Lower leg skin (tissue), 4 donors: Measurements from ENCODE around the gene ZNF350. TPM values are rescaled to one million over a fixed set of nuclear protein-coding genes. Genes with fewer than 3 reads are reported as not detected.

Experiments
- DNase-seq, 2 donors: peaks; one replicate each; pipeline ENCODE4 v3.0.0-alpha.2; 2019; ENCODE audit warnings: low spot score in 2 of 2
- H3K4me3 ChIP-seq: fragments of 200-600 bp; sonication (generic); 2 replicates; pipeline ENCODE4 v1.5.1; 2017; ENCODE audit warnings: mild to moderate bottlenecking, low read depth; ENCODE audit not compliant: poor library complexity, severe bottlenecking
- POLR2A ChIP-seq, 2 donors: fragments of 450-650 bp; IDR thresholded peaks; one replicate each; pipeline ENCODE4 v1.6.1; 2016 to 2017; ENCODE audit warnings: antibody characterized with exemption in 2 of 2, mild to moderate bottlenecking in 1 of 2, moderate library complexity in 1 of 2
- WGBS, 2 donors: methylation state at CpG; one replicate each; pipeline ENCODE4 v1.1.5; 2018; 5-methylcytosine and 5-hydroxymethylcytosine counted together
- intact Hi-C: fragments of 100-400 bp; cut with DNase I; formaldehyde crosslinking; loops from one replicate; pipeline ENCODE4 v1.15.0; 2023; ENCODE audit warnings: low total_unique reads
- total RNA-seq, 4 donors: library from RNA; depleted of rRNA; stranded (reverse); fragments of >200 nt; gene quantifications; one replicate each; pipeline ENCODE4 v1.1.0, GENCODE V29; 2016
- TF ChIP-seq, protein P1 (sequence below), 3 donors: fragments of 450-650 bp; IDR thresholded peaks; one replicate each; pipeline ENCODE4 v1.5.1; 2016; ENCODE audit warnings: antibody characterized with exemption in 3 of 3, mild to moderate bottlenecking in 3 of 3, moderate library complexity in 2 of 3

The ZNF350 gene
- total RNA-seq, 4 donors from 2014 or later = 7.3 to 21.9 (median 12.1) TPM

DNA sequence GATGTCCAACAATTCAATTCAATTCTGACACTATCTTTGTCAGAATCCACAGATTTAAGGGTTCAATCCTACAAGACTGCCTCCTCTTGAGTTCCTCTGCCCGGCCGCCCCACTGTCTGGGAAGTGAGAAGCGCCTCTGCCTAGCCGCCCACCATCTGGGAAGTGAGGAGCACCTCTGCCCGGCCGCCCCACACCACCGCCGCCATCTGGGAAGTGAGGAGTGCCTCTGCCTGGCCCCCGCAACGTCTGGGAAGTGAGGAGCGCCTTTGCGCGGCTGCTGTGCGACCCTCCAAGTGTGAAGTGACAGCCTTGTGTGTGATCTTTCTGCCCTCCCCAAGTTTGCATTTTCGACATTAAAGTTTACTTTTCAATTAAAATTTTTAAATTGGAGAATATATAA is 35.6 kb upstream of the ZNF350 start:
- H3K4me3 ChIP-seq = no peak overlapping the region
- TF ChIP-seq, protein P1, sequence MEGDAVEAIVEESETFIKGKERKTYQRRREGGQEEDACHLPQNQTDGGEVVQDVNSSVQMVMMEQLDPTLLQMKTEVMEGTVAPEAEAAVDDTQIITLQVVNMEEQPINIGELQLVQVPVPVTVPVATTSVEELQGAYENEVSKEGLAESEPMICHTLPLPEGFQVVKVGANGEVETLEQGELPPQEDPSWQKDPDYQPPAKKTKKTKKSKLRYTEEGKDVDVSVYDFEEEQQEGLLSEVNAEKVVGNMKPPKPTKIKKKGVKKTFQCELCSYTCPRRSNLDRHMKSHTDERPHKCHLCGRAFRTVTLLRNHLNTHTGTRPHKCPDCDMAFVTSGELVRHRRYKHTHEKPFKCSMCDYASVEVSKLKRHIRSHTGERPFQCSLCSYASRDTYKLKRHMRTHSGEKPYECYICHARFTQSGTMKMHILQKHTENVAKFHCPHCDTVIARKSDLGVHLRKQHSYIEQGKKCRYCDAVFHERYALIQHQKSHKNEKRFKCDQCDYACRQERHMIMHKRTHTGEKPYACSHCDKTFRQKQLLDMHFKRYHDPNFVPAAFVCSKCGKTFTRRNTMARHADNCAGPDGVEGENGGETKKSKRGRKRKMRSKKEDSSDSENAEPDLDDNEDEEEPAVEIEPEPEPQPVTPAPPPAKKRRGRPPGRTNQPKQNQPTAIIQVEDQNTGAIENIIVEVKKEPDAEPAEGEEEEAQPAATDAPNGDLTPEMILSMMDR (IDR thresholded peaks at IDR 0.05) = no peak
- no peak for TF ChIP-seq POLR2A (IDR thresholded peaks at IDR 0.05)
- no peak for DNase-seq
- intact Hi-C loops = no loop called here
- WGBS, 2 donors = 96 to 98% methylated on average over 15 of the region's 15 CpGs

DNA sequence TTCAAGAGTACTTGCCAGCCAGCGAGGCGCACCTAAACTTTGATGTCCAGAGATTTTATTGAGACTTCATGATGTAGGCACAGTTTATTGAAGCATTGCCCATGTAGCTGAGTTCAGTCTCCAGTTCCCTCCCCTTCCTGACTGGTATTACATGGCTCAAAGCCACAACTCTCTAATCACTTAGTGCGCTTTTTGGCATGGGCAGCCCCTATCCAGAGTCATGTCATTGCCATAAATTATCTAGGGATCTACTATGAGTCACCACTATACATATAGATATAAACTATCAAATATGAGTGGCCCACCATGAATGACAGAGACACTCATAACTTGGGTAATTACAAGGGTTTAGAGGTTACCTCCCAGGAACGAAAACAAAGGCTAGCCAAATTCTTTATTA is 33.9 kb upstream of the ZNF350 start:
- 92 to 98% methylated on average over 4 of the region's 4 CpGs for WGBS, 2 donors
- DNase-seq = no peak
- H3K4me3 ChIP-seq = no peak overlapping the region
- intact Hi-C loops = no loop called here
- no peak for TF ChIP-seq POLR2A (IDR thresholded peaks at IDR 0.05)
- TF ChIP-seq, protein P1 (IDR thresholded peaks at IDR 0.05) = no peak

DNA sequence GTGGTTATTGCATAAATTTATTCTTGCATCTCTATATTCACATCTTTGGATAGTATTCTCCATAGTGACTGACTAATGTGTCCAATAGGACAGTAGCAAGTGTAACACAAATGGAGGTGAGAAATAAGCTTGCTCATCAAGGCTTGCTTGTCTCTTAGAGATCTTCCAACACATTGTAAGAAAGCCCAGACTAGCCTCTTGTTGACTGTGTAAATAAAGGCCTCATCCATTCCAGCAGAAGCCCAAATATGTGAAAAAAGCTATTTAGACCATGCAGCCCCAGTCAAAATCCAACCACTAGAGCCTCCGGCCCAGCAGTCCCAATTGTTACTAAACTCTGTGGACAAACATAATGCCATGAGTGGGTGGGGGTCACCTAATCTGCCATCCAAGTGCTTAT is 24.0 kb upstream of the ZNF350 start:
- WGBS, 2 donors = 95 to 100% methylated on average over 1 of the region's 1 CpG
- H3K4me3 ChIP-seq = no peak overlapping the region
- no peak for TF ChIP-seq POLR2A (IDR thresholded peaks at IDR 0.05)
- TF ChIP-seq, protein P1 (IDR thresholded peaks at IDR 0.05) = no peak
- DNase-seq = no peak
- intact Hi-C loops = no loop called here

DNA sequence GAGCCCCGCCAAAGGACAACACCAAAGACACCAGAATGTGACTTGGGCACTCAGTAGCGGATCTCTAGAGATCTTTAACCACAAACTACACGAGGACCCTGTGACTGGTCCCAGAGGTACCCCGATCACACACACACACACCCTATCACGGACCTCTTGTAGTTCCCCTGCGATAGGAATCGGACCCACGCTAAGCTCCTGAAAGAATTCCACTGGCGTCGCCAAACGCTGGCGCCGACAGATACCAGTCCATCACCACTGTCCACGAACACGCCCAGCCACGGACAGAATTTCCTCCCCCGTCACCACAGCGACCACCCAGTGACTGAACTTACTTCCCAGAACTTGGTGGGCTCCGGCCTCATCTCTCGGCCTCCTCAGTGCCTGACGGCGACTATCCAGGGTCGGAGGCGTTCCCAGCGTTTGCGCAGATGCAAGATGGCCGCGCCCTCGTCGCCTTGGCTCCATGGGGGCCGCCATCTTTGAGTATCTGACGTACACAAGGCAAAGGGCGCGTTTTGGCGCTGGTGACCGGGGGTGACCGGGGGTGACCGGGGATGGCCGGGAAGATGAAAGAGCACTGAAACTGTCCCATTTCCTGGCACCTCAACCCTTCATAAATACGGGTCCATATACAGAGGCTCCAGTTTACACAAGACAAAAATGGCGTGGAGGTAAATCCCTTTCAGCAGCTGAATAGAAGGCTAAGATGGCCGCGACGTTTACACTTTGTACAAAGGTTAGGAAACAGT is 21.3 kb upstream of the ZNF350 start, which contains the start of gene ZNF615:
Gene ZNF615 (minus strand): TSS at position 406 of the 752 bp plus-strand sequence. CDS start 4,500 bp downstream, outside the sequence.
- no peak for TF ChIP-seq POLR2A (IDR thresholded peaks at IDR 0.05)
- TF ChIP-seq, protein P1 (IDR thresholded peaks at IDR 0.05) = no peak
- H3K4me3 ChIP-seq = peak within 1 kb of the TSS; percentile 70
- 0% methylated on average over 33 to 44 of the region's 44 CpGs for WGBS, 2 donors
- intact Hi-C loops = no loop called here
- DNase-seq = peak; percentile 85 to 98

DNA sequence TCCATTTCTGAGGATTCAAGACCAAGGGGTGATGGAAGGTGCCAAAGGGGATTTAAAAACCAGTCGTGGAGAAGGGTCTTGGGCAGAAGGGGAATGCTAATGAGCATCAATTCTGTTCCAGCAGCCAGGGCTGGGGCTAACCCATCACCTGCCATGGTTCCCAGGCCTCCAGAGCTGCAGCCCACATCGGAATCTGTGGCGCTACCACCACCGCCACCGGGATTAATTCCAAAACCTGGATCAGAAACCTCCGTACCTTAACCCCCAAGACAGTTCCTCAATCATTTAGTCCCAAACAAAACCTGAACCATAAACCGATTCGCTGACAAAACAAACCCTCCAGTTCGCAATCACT is 20.8 kb upstream of the ZNF350 start:
- intact Hi-C loops = no loop called here
- WGBS, 2 donors = 0 to 6% methylated on average over 9 of the region's 9 CpGs
- H3K4me3 ChIP-seq = peak overlapping the region; percentile 70
- TF ChIP-seq POLR2A (IDR thresholded peaks at IDR 0.05) = no peak
- TF ChIP-seq, protein P1 (IDR thresholded peaks at IDR 0.05) = no peak
- no peak for DNase-seq
